Sigmoid colon (tissue), 7 donors: ENCODE data around the gene EMC9. TPM values are rescaled to one million over a fixed set of nuclear protein-coding genes. Genes with fewer than 3 reads are reported as not detected.

ENCODE experiments used
- DNase-seq: peaks from one replicate; pipeline ENCODE4 v3.0.0-alpha.2; 2019
- H3K27ac ChIP-seq, 4 donors: fragments of 200-600 bp; sonication (generic); one replicate each; pipeline ENCODE4 v1.5.1; 2016 to 2019; ENCODE audit warnings: mild to moderate bottlenecking in 1 of 4
- H3K27me3 ChIP-seq, 3 donors: fragments of 200-600 bp; sonication (generic); one replicate each; pipeline ENCODE4 v1.5.1; 2019; ENCODE audit warnings: mild to moderate bottlenecking in 1 of 3
- H3K36me3 ChIP-seq, 4 donors: fragments of 200-600 bp; sonication (generic); one replicate each; pipeline ENCODE4 v1.5.1; 2016 to 2019
- H3K4me1 ChIP-seq, 4 donors: fragments of 200-600 bp; sonication (generic); one replicate each; pipeline ENCODE4 v1.5.1; 2017 to 2019
- H3K4me3 ChIP-seq, 4 donors: fragments of 200-600 bp; sonication (generic); one replicate each; pipeline ENCODE4 v1.5.1; 2017 to 2019; ENCODE audit warnings: mild to moderate bottlenecking in 2 of 4, moderate library complexity in 1 of 4
- H3K9me3 ChIP-seq, 4 donors: fragments of 200-600 bp in 3 of 4; sonication (generic) in 3 of 4; one replicate each; pipeline versions ENCODE4 v1.5.1 to v1.6.1; 2013 to 2019
- EP300 ChIP-seq, 4 donors: sonication (generic); formaldehyde crosslinking; IDR thresholded peaks; one replicate each; pipeline ENCODE4 v1.6.1; 2017; ENCODE audit warnings: antibody characterized with exemption in 4 of 4
- POLR2A ChIP-seq, 2 donors: fragments of 450-650 bp; IDR thresholded peaks; one replicate each; pipeline ENCODE4 v1.6.1; 2016; ENCODE audit warnings: antibody characterized with exemption in 2 of 2, mild to moderate bottlenecking in 2 of 2, moderate library complexity in 2 of 2
- POLR2AphosphoS5 ChIP-seq, 4 donors: sonication (generic); formaldehyde crosslinking; IDR thresholded peaks; one replicate each; pipeline ENCODE4 v1.6.1; 2017; ENCODE audit warnings: antibody characterized with exemption in 4 of 4
- WGBS, 2 donors: extraction: QIAGEN DNeasy Blood & Tissue Kit; methylation state at CpG; one replicate each; pipeline ENCODE4 v1.1.7; 2013; 5-methylcytosine and 5-hydroxymethylcytosine counted together
- intact Hi-C: fragments of 100-400 bp; cut with DNase I; formaldehyde crosslinking; loops from one replicate; pipeline ENCODE4 v1.15.1; 2023
- polyA plus RNA-seq, 3 donors: library from polyadenylated mRNA; stranded (reverse); fragments of 200-250 nt; gene quantifications; one replicate each; pipeline ENCODE4 v1.2.3, GENCODE V29; 2013
- total RNA-seq, 4 donors: library from RNA; depleted of rRNA; stranded (reverse); fragments of >200 nt; gene quantifications; one replicate each; pipeline ENCODE4 v1.1.0, GENCODE V29; 2016
- TF ChIP-seq, protein P1 (sequence below), 4 experiments: fragments of 450-650 bp in 3 of 4; fragments of 200-600 bp in 1 of 4; IDR thresholded peaks; one replicate each; pipeline ENCODE4 v1.5.1; 2016 to 2019; ENCODE audit warnings: antibody characterized with exemption in 4 of 4, mild to moderate bottlenecking in 3 of 4, moderate library complexity in 2 of 4
- donor health status: healthy with polysubstance abuse.
- donor health status: Bipolar disorder and iron deficiency.
- donor health status: healthy.

Gene EMC9
- total and polyA plus RNA-seq, 7 donors: 5.0 to 37.2 (median 20.6) TPM

- TF ChIP-seq POLR2A (IDR thresholded peaks at IDR 0.05) (no peak), EP300 (IDR thresholded peaks at IDR 0.05) (no peak), POLR2AphosphoS5 (IDR thresholded peaks at IDR 0.05) (no peak)
- TF ChIP-seq, protein P1, sequence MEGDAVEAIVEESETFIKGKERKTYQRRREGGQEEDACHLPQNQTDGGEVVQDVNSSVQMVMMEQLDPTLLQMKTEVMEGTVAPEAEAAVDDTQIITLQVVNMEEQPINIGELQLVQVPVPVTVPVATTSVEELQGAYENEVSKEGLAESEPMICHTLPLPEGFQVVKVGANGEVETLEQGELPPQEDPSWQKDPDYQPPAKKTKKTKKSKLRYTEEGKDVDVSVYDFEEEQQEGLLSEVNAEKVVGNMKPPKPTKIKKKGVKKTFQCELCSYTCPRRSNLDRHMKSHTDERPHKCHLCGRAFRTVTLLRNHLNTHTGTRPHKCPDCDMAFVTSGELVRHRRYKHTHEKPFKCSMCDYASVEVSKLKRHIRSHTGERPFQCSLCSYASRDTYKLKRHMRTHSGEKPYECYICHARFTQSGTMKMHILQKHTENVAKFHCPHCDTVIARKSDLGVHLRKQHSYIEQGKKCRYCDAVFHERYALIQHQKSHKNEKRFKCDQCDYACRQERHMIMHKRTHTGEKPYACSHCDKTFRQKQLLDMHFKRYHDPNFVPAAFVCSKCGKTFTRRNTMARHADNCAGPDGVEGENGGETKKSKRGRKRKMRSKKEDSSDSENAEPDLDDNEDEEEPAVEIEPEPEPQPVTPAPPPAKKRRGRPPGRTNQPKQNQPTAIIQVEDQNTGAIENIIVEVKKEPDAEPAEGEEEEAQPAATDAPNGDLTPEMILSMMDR (IDR thresholded peaks at IDR 0.05): no peak
- DNase-seq: no peak
- no peak overlapping the region for H3K4me3 ChIP-seq
- H3K4me1 ChIP-seq: peaks cover 0 to 23% (median 19%) of the 10 kb centered on the region in 4 donors
- intact Hi-C loops: no loop called here
- peaks cover 5 to 44% (median 11%) of the 10 kb centered on the region in 4 donors for H3K36me3 ChIP-seq
- H3K9me3 ChIP-seq: no peaks in the 10 kb centered on the region
- H3K27me3 ChIP-seq: no peaks in the 10 kb centered on the region
- WGBS, 2 donors: 95 to 96% methylated on average over 14 of the region's 14 CpGs
- H3K27ac ChIP-seq: peak overlapping the region in 2 of 4 donors; percentile 88 to 93
Measured at GRCh38 chr14:24177891-24178290, 36.5 kb upstream of the EMC9 start.

- DNase-seq: no peak
- no peak overlapping the region for H3K27ac ChIP-seq
- peaks cover 0 to 29% (median 26%) of the 10 kb centered on the region in 4 donors for H3K4me1 ChIP-seq
- H3K4me3 ChIP-seq: no peak overlapping the region
- no peaks in the 10 kb centered on the region for H3K9me3 ChIP-seq
- intact Hi-C loops: no loop called here
- TF ChIP-seq, protein P1 (IDR thresholded peaks at IDR 0.05): no peak
- TF ChIP-seq POLR2AphosphoS5 (IDR thresholded peaks at IDR 0.05) (no peak), POLR2A (IDR thresholded peaks at IDR 0.05) (no peak), EP300 (IDR thresholded peaks at IDR 0.05) (no peak)
- H3K36me3 ChIP-seq: peaks cover 4 to 37% (median 8%) of the 10 kb centered on the region in 4 donors
- H3K27me3 ChIP-seq: no peaks in the 10 kb centered on the region
- 91% methylated on average over 12 of the region's 12 CpGs for WGBS, 2 donors
Measured at GRCh38 chr14:24177041-24177825, 35.8 kb upstream of the EMC9 start.

DNA sequence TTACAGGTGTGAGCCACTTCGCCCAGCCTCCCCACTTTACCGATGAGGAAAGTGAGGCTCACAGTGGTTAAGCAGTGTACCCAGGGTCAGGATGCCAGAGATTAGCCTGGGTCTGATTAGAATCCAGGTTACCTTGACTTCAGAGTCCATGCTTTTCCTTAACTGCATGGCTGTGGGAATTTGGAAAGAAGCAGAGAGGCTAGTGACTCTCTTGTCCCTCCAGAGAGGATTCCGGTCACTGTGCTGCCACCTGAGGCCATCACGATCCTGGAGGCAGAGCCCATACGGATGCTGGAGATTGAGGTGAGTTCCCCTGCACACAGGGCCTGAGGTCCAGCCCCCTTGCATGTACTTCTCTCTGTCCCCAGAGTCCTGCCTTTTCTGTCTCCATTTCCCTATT lies 35.2 kb upstream of the EMC9 start:
- 95 to 97% methylated on average over 5 of the region's 5 CpGs for WGBS, 2 donors
- peaks cover 0 to 34% (median 31%) of the 10 kb centered on the region in 4 donors for H3K4me1 ChIP-seq
- no peak overlapping the region for H3K4me3 ChIP-seq
- H3K36me3 ChIP-seq: peaks cover 4 to 32% (median 7%) of the 10 kb centered on the region in 4 donors
- H3K9me3 ChIP-seq: no peaks in the 10 kb centered on the region
- DNase-seq: no peak
- no peak overlapping the region for H3K27ac ChIP-seq
- intact Hi-C loops: no loop called here
- TF ChIP-seq POLR2AphosphoS5 (IDR thresholded peaks at IDR 0.05) (no peak), POLR2A (IDR thresholded peaks at IDR 0.05) (no peak), EP300 (IDR thresholded peaks at IDR 0.05) (no peak)
- TF ChIP-seq, protein P1 (IDR thresholded peaks at IDR 0.05): no peak
- no peaks in the 10 kb centered on the region for H3K27me3 ChIP-seq

GRCh38 chr14:24172871-24173281 lies 31.5 kb upstream of the EMC9 start:
- H3K27ac ChIP-seq: peak overlapping the region in 3 of 4 donors; percentile 62 to 70 (median 70)
- intact Hi-C loops: no loop called here
- H3K9me3 ChIP-seq: no peaks in the 10 kb centered on the region
- peaks cover 0 to 12% (median 6%) of the 10 kb centered on the region in 4 donors for H3K36me3 ChIP-seq
- WGBS, 2 donors: 80 to 93% methylated on average over 20 of the region's 20 CpGs
- no peaks in the 10 kb centered on the region for H3K27me3 ChIP-seq
- peak overlapping the region in 2 of 4 donors; percentile 53 to 56 for H3K4me3 ChIP-seq
- no peak for TF ChIP-seq POLR2A (IDR thresholded peaks at IDR 0.05)
- TF ChIP-seq, protein P1 (IDR thresholded peaks at IDR 0.05): no peak
- no peak for TF ChIP-seq POLR2AphosphoS5 (IDR thresholded peaks at IDR 0.05)
- TF ChIP-seq EP300 (IDR thresholded peaks at IDR 0.05): no peak
- peaks cover 0 to 20% (median 16%) of the 10 kb centered on the region in 4 donors for H3K4me1 ChIP-seq
- DNase-seq: no peak
